Stimulated activated CD8-positive, alpha-beta memory T cell treated with anti-CD3 and anti-CD28 coated beads, Interleukin-12 subunit alpha, Interleukin-12 subunit beta, amount 100 ng/mL, for 24 hours (primary cell): ENCODE measurements around the gene FAM13B.
"Not testable (repeated sequence)": the region's sequence is repeated elsewhere in the genome, so short reads cannot be mapped to it uniquely, and the experiment has no call there.

Experiments
- DNase-seq: peaks from one replicate; pipeline ENCODE4 v3.0.0-alpha.2; 2020; ENCODE audit errors: extremely low read depth

FAM13B gene

DNA sequence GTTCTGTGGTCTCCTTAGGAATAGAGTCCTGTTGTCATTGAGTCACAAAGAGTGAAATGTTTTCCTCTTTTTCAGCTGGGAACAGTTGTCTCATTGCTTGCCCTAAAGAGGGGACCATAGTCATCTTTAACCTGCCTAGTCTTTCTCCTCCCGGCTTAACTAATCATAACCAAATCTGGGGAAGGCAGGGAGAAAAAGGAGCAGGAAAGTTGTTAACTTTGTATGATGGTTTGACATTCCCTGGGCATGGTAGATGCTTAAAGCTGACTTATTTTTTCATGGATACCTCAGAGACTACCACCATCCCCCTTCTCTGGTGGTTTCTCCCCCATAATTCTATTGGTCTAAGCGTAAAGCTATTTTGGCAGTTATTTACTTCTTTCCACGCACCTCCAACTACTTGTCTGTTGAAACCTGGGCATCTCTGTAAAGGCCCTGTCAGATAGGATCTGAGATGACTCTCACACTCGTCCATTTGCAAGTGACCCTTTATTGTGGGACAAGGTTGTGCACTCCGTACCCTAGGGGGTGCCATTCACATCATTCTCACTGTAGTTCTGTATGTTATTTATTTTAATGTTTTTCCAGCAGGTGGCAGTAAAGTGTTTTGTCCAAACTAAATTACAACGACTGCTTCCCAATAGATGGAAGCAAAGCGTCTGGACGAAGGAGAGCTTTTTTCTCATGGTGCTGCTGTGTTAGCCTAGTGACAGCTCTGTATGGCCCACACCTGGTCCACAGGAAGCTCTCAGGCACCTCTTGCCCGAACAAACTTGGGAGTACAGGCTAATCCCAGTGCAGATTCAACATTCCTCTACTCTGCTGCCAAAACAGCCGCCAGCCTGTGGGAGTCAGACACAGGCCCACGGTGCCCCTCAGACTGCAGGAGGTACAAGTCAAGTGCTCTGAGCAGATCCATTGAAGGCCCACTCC lies 3.0 kb upstream of the FAM13B start:
- no peak for DNase-seq

DNA sequence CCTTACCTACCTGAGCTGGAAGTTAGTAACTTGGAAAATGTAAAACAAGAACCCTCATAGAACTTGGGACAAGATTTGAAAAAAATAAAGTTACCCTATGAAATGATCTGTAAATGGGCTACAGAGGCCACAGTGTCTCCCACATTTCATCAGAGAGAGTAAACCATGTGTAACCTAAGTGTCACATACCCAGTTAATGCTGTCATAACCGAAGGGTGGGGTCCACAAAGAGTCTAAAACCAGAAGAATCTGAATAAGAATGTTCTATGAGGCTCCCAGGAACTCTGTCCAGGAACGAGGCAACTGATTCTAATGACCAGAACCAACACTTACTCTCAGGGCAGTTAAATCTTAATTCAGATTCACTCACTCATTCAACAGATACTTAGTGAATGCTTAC lies 1.0 kb upstream of the FAM13B start:
- DNase-seq = no peak

DNA sequence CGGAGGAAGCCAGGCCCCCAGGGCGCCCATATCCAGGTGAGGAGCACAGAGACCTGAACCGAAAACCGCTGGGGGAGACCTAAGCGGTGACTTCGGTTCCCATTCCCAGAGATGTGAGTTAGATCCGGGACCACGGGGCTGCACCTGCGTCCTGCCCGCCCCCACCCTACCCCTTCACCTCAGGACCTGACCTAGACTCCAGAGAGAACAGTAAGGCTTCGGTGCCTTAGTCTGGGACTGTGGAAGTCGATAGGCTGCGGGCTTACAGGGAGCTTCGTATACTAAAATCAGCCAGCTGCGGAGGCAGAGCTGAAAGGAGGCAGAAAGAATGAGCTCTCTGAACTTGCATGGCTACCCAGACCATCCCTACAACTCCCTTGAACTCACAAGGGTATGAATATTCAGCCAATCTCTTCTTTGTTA lies 518 bp upstream of the FAM13B start:
- DNase-seq = no peak

DNA sequence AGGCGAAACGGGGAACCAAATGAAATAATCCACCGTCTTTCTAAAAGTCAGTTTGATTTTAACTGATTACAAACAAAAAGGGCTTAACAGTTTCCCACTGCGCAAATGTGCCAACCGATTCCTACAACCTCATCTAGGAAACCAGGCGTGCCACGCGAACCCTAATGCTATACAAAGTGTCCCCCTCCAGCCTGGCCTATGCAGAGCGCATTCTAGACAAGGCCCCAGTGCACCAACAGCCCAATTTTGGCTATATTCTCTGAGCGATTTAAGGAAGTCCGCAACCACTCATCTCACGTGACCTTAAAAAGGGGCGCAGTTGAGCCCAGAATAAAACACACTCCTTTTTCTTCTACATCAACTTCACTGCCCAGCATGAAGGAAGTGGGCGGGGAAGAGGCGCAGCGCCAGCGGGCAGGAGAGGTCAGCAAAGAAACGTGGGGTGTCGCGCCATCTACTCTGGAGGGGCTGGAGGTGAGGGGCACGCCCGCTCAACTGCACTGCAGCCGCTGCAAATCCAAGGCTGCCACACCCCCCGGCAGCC lies 779 bp downstream of the FAM13B start:
- DNase-seq = no peak

DNA sequence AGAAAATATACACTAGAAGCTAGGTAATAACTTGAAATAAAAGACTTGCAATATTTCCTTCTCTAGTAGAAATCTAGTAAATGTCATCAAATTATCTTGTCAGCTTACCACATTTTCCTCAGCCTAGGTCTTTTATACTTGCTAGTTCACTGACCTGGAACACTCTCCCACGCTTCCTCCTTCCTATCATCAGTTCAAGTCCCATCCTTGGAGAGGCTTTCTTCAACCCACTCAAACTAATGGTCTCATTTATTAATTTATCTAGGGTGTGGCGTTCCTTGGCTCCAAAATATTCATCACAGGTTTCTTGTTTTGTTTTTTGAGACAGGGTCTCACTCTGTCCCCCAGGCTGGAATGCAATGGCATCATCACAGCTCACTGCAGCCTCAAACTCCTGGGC lies 2.9 kb downstream of the FAM13B start:
- DNase-seq = no peak

DNA sequence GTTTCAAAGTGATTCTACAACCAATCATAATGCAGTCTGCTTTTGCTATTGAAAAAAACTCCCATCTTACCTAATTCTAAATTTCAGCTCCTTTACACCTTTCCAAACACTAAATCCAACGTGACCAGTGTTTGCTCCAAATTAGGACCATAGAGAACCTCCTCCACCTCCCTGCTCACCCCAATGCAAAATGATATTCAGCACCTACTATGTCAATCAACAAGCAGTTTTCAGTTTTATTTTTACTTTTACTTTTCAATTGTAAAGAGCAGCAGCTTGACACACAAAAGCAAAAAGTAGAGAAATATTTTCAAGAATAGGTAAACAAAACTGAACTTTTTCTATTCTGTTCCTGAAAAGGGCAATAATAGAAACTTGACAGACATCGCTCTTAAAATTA lies 3.4 kb downstream of the FAM13B start:
- no peak for DNase-seq

DNA sequence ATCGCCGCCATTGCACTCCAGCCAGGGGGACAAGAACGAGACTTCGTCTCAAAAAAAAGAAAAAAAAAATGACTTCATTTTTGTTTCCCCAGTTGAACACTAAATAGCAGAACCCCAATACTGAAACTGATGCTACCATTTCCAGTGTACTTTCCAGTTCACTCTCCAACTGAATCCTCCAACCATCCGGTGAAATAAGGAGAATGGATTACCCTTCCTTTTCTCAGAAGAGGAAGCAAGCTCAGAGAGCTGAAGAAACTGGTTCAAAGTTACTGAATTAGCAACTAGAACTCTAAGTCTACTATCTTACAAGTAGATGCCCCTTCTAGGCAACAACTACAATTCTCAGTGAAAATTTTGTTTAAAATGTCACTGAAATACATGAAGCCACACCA lies 3.9 kb downstream of the FAM13B start:
- DNase-seq = no peak

DNA sequence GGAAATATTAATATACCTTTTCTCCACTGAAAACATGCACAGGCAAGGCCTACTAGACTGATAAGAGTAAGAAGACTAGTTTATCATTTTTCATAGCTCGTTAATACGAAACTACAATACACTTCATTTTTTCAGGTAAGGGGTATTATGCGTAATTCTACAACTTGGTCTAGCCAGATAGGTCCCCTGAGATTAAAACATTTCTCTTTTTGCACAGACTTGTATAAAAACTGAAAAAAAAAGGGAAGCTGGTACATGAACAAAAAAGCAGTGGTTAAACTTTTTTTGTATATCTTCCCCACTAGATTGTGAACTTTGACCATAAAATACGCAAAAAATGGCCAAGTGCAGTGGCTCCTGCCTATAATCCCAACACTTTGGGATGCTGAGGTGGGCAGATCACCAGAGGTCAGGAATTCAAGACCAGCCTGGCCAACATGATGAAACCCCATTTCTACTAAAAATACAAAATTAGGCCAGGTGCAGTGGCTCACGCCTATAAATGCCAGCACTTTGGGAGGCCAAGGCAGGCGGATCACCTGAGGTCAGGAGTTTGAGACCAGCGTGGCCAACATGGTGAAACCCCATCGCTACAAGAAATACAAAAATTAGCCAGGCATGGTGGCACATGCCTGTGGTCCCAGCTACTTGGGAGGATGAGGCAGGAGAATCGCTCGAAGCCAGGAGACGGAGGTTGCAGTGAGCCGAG lies 4.5 kb downstream of the FAM13B start:
- not testable (repeated sequence) for DNase-seq

DNA sequence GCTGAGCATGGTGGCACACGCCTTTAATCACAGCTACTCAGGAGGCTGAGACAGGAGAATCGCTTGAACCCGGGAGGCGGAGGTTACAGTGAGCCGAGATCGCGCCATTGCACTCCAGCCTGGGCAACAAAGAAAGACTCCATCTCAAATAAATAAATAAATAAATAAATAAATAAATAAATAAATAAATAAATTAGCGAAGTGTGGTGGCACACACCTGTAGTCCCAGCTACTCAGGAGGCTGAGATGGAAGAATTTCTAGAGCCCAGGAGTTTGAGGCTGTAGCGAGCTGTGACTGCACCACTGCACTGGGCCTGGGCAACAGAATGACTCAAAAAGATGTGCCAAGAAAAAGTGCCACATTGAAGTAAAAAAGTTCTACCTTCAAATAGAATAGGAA lies 6.1 kb downstream of the FAM13B start:
- DNase-seq = not testable (repeated sequence)

DNA sequence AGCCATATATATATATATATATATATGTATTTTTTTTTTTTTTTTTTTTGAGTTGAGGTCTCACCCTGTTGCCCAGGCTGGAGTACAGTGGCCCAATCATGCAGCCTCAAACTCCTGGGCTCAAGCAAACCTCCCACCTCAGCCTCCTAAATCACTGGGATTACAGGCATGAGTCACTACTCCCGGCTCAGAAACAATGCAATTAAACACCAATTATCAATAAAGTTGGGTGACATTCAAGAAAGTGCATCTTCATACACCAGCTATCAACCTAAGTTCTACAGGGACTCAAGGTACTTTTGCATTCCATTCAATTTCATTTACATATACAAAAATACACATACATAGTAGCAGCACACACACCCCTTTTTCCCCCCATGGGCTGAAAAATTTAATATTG lies 7.6 kb downstream of the FAM13B start:
- no peak for DNase-seq

DNA sequence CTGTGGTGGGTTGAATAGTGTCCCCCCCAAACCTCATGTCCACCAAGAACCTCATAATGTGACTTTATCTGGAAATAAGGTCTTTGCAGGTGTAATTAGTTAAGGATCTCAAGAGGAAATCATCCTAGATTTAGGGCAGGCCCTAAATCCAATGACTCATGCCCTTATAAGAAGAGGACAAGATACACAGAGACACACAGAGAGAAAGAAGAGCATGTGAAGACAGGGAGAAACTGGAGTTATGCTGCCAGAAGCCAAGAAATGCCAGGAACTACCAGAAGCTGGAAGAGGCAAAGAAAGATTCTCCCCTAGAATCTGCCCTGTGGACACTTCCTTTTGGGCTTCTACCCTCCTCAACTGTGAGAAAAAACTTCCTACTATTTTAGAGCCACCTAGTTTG lies 8.8 kb downstream of the FAM13B start:
- DNase-seq = no peak

DNA sequence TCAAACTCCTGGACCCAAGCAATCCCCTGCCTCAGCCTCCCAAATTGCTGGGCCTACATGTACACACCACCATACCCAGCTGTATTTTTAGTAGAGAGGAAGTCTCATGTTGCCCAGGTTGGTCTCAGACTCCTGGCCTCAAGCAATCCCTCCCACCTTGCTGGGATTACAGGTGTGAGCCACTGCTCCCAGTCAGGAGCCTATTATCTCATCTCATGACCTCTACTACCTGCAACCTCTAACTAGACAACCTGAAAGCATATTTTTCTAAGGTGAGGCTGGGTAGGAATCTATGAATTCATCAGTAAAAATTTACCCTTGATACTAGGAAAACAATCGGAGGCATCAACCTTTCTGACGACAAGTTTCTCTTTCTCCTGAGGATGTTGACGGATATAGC lies 10.0 kb downstream of the FAM13B start:
- DNase-seq = no peak

DNA sequence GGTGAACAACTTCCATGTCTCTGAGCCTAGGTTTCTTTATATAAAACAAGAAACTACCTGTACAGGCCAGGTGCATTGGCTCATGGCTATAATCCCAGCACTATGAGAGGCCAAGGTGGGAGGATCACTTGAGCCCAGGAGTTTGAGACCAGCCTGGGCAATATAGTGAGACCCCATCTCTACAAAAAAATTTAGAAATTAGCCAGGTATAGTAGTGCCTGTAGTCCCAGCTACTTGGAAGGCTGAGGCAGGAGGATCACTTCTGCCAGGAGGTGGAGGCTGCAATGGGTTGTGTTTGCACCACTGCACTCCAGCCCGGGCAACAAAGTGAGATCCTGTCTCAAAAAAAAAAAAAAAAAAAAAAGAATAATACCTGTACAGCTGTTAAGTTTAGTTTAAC lies 11.1 kb downstream of the FAM13B start:
- DNase-seq = no peak

DNA sequence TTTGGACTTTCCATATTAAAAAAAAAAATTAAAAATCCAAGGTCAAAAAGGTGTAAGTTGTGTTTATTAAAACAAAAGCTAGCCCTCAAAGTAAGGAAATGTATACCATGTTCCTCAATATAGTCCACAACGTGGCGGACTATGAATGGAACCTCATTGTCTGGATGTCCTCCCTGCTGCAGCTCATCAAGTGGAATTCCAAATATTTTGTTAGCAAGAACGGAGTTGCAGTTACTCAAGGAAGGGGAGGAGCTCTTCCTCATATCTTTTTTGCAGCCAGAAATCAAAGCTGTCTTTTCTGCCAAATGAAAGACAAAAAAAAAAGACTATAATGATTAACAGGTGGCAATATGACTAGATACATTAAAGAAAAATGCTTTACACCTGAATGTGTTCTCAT lies 14.0 kb downstream of the FAM13B start:
- no peak for DNase-seq

DNA sequence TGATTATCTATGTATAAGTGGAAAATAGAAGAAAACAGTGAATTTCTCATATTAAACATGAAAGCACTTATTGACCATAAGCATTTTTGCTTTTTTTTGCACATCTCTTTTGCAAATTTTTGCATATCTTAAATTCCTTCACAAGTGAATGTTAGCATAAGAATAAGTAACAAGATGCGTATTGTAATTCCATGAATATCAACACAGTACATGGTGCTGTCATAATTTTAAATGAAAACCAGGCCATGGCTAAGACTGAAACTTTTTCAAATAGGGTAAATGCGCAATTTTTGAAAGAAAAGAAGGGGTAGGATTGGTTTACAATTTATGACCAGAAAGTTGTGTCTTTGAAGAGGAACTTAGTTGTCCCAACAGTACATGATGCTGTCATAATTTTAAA lies 17.0 kb downstream of the FAM13B start:
- no peak for DNase-seq

DNA sequence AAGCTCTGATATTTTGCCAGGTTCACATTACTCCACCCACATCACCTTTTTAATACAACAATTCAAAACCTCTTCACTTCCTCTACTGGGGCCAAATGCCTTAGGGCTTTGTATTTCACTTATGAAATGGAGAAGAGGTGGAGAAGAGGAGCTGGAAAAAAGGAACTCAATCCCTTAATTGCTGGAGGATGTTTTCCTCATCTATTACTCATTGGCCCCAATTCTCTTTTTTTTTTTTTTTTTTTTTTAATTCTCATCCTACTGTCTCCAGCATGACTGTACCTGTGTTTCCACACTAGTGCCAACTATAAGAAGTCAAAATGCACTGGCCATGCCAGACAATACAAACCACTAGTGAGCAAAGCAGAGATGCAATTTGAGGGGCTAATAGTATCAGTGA lies 20.9 kb downstream of the FAM13B start:
- no peak for DNase-seq

DNA sequence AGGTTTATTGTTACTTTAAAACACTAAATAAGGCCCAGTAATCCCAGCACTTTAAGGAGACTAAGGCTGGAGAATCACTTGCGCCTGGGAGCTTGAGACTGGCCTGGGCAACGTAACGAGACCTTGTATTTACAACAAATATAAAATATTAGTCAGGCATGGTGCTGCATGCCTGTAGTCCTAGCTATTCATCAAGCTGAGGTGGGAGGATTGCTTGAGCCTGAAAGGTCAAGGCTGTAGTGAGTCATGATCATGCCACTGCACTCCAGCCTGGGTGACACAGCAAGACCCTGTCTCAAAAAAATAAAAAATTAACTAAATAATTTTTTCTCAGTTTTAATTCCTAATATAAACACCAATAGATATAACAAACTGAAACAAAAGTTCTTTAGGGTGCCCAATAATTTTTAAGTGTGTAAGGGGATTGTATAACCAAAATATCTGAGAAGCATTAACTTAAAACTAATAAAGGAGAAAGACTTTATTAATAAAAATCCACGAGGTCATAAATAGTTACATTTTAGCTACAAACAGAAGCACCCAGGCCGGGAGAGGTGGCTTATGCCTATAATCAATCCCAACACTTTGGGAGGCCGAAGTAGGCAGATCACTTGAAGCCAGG lies 32.7 kb downstream of the FAM13B start:
- no peak for DNase-seq

DNA sequence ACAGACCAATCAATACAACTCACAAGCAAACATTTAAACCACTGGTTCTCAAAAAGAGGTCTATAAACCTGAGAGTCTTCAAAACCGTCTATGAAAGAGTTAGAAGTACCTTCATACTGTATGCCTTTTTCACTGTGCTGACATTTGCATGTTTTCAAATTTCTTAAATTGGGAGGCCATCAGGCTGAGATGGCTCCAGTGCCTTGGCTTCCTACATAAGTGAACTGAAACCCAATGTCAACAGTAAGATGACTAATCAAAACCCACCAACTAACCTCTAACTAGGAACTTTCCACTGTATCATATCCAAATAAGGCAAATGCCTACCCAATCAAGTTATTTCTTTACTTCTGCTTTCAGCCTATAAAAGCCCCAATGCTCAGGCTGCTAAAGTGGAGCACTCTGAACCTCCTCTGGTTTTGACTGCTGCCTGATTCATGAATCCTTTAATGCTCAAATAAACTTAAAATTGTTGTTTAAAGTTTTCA lies 35.1 kb downstream of the FAM13B start:
- no peak for DNase-seq

DNA sequence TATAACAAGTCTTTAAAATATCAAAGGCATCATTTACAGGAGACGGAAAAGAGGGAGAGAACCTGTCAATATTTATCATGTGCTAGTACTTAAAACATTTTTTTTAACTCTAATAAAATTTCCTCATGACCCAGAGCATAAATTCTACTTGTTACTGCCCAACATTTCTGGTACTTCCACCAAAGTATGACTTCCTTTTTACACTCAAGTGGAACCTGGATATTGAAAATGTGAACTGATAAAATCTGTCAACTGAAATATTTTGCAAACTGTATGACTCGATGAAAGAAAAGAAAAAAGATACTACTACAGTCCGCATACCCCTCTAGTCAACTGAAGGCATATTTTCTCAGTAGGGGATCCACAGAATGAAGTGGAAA lies 37.1 kb downstream of the FAM13B start:
- no peak for DNase-seq

DNA sequence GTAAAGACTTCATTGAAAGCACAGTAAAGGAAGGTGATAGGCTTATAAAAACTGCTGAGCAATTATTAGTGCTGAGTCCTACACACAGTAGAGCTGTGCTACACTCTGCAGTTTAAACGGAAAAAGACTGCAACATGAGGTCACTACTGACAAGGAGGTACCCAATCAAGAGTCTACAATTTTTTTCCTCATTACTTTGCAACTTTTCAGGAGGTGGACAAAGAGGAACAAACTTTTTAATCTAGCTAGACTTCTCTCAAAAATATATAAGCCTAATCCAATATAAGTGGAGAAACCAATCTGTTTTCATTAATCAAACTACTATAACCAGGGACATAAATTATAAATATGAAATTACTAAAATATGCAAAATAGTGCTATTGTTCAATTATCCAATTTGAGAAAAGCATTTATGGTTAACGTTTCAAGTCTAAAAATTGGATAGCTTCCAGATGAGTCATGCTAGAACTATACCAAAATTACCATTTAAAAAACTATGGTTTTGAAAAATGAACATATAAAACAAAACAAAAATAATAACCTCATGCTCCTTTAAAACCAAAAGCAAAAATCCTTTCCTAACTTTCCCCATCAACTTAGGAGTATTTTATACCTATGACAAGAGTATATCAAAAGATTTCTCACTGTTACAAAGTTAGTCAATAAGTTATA lies 37.7 kb downstream of the FAM13B start:
- DNase-seq = no peak

DNA sequence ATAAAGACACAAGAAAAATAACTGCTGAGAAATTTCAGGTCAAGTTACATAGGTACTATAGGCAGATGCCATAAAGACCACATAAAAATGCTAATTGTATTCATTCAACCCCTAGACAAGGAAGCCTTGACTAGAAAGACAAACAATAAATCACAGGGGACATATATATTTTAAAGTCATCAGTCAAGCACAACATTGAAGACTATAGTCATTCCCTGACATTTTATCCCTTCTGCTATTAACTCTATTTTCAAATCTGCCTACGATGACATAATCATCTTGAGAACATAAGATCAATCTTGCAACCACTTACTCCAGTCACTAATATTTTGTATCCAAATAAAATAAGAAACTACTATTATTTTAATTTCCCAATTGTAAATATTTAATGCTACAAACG lies 38.3 kb downstream of the FAM13B start:
- DNase-seq = no peak

DNA sequence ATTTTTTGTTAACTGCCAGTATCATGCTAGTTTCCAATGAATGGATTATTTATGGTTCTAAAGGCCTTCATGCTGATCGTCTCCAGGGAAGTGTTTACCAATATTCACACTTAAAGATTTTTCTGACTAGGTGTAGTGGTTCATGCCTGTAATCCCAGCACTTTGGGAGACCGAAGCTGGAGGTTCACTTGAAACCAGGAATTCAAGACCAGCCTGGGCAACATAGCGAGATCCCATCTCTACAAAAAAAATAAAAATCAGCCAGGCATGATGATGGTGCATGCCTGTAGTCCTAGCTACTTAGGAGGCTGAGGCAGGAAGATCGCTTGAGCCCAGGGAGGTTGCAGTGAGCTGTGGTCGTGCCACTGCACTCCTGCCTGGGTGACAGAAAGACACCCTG lies 43.5 kb downstream of the FAM13B start:
- no peak for DNase-seq
